Measurements from ENCODE around the gene ART5. TPM values are rescaled to one million over a fixed set of nuclear protein-coding genes. Genes with fewer than 3 reads are reported as not detected.

Gene ART5
- total RNA-seq, 4 donors from 2014 or later, result not detected

Other genes with a start within 250 kb of the ART5 start
- gene ART1, start 3.1 kb upstream of the ART5 start, total RNA-seq, result not detected
- 1 to 10 TPM in 1 of 4 donors, under 1 TPM in 2, not detected in 1; 0.73 to 2.3 (median 0.89) TPM for gene CHRNA10, start 29.4 kb upstream of the ART5 start, total RNA-seq
- gene NUP98, start 155.6 kb upstream of the ART5 start, total RNA-seq, result 100 to 1,000 TPM in 3 of 4 donors, 10 to 100 TPM in 1; 91.5 to 122 (median 115) TPM
- gene PGAP2, start 166.6 kb upstream of the ART5 start, total RNA-seq, result 10 to 100 TPM; 55.4 to 81.2 (median 66.7) TPM
- gene RHOG, start 199.0 kb upstream of the ART5 start, total RNA-seq, result 10 to 100 TPM; 36.6 to 47.3 (median 39.3) TPM
- 10 to 100 TPM; 58.4 to 70.2 (median 60.9) TPM for gene STIM1, start 213.7 kb upstream of the ART5 start, total RNA-seq